Peyer's patch (tissue), 4 donors: ENCODE measurements around the gene MYO15A.

Experiments used
- CTCF ChIP-seq, 6 experiments: fragments of 450-650 bp in 4 of 6; fragments of 200-600 bp in 2 of 6; sonication (generic) in 1 of 6; IDR thresholded peaks; one replicate each; pipeline ENCODE4 v1.5.1; 2017 to 2019; ENCODE audit warnings: antibody characterized with exemption in 6 of 6, mild to moderate bottlenecking in 3 of 6, moderate library complexity in 1 of 6
- POLR2A ChIP-seq, 2 donors: fragments of 450-650 bp; IDR thresholded peaks; one replicate each; pipeline ENCODE4 v1.5.1; 2017; ENCODE audit warnings: antibody characterized with exemption in 2 of 2, mild to moderate bottlenecking in 2 of 2, moderate library complexity in 2 of 2

- TF ChIP-seq CTCF (IDR thresholded peaks at IDR 0.05) = no peak
- TF ChIP-seq POLR2A (IDR thresholded peaks at IDR 0.05) = no peak
These were observed 24.2 kb downstream of the MYO15A start for GRCh38 chr17:18132711-18133110.
